ENCODE measurements around the gene ZNF117. TPM values are rescaled to one million over a fixed set of nuclear protein-coding genes. Genes with fewer than 3 reads are reported as not detected.
"Not testable (repeated sequence)": the region's sequence is repeated elsewhere in the genome, so short reads cannot be mapped to it uniquely, and the experiment has no call there.

The ZNF117 gene
- total RNA-seq, 5 donors from 2014 or later (not counting 1 experiment from before 2014, with no cell fraction given), result 1.0 to 3.8 (median 2.7) TPM

DNA sequence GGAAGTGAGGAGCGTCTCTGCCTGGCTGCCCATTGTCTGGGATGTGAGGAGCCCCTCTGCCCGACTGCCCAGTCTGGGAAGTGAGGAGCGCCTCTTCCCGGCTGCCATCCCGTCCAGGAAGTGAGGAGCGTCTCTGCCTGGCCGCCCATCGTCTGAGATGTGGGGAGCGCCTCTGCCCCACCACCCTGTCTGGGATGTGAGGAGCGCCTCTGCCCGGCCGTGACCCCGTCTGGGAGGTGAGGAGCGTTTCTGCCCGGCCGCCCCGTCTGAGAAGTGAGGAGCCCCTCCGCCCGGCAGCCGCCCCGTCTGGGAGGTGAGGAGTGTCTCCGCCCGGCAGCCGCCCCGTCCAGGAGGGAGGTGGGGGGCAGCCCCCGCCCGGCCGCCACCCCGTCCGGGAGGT is 42.6 kb upstream of the ZNF117 start:
- H3K4me1 ChIP-seq (ENCODE audit: control insufficient read depth in 1 of 2, extremely low read depth in 1 of 2, insufficient read depth in 2 of 2, low read length in 2 of 2); H3K36me3 Mint-ChIP-seq; H3K36me3 ChIP-seq (ENCODE audit: control insufficient read depth in 2 of 2, extremely low read depth in 1 of 2, insufficient read depth in 1 of 2, low read length in 1 of 2); H3K9me3 Mint-ChIP-seq; DNase-seq; H3K4me3 ChIP-seq (ENCODE audit: control insufficient read depth in 1 of 2, extremely low read depth in 1 of 2, low read length in 1 of 2); H3K4me3 Mint-ChIP-seq; H3K4me1 Mint-ChIP-seq; H3K27me3 ChIP-seq (replicated peaks in 1 of 2; ENCODE audit: control insufficient read depth in 2 of 2, extremely low read depth in 1 of 2, insufficient read depth in 2 of 2, low read length in 1 of 2); H3K9me3 ChIP-seq; ATAC-seq (replicated peaks in 1 of 4); H3K27ac Mint-ChIP-seq; H3K27me3 Mint-ChIP-seq; H3K27ac ChIP-seq (ENCODE audit: low read length); POLR2A ChIA-PET; CTCF ChIA-PET: not testable (repeated sequence)
- no CpG with 5 or more reads among the region's 30 CpGs for WGBS (ENCODE audit: insufficient coverage)

DNA sequence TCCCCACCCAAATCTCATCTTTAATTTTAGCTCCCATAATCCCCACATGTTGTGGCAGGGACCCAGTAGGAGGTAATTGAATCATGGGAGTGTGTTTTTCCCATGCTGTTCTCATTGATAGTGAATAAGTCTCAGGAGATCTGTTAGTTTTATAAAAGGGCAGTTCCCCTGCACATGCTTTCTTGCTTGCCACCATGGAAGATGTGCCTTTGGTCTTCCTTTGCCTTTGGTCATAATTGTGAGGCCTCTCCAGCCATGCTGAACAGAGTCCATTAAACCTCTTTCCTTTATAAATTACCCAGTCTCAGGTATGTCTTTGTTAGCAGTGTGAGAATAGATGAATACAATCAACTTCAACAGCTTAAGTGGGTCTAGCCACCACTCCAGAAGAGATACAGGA is 34.2 kb upstream of the ZNF117 start:
- ATAC-seq (replicated peaks in 1 of 4); H3K27ac Mint-ChIP-seq; CTCF ChIA-PET; H3K27me3 ChIP-seq (replicated peaks in 1 of 2; ENCODE audit: control insufficient read depth in 2 of 2, extremely low read depth in 1 of 2, insufficient read depth in 2 of 2, low read length in 1 of 2); H3K4me1 ChIP-seq (ENCODE audit: control insufficient read depth in 1 of 2, extremely low read depth in 1 of 2, insufficient read depth in 2 of 2, low read length in 2 of 2); H3K9me3 ChIP-seq; H3K27ac ChIP-seq (ENCODE audit: low read length); H3K4me1 Mint-ChIP-seq; H3K4me3 ChIP-seq (ENCODE audit: control insufficient read depth in 1 of 2, extremely low read depth in 1 of 2, low read length in 1 of 2); H3K9me3 Mint-ChIP-seq; H3K36me3 ChIP-seq (ENCODE audit: control insufficient read depth in 2 of 2, extremely low read depth in 1 of 2, insufficient read depth in 1 of 2, low read length in 1 of 2); H3K4me3 Mint-ChIP-seq; H3K27me3 Mint-ChIP-seq; H3K36me3 Mint-ChIP-seq; DNase-seq: not testable (repeated sequence)
- POLR2A ChIA-PET, result interaction anchor here in 1 of 2 donors (0.6 kb wide), 1 partner anchor 490 kb away, joined by 5 read pairs; no protein-coding TSS in a partner anchor

DNA sequence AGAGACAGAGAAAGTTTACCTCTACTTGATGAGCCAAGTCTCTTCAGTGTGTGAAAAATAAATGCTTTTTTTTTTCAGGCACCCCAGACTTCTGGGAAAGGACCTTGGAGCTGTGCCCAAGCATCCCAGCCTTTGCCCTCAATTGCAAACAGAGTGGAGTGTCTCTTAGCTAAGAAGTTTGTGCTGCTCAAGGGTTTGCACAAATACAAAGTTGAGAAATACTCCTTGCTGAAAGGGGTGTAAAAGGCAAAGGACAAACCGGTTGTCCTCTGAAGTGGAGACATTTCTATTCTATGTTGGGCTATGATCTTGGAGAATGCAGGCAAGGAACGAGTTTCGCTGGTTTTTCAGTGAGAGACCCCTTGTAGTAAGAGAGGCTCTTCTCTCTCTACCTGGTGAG is 30.1 kb upstream of the ZNF117 start:
- H3K27ac ChIP-seq (ENCODE audit: low read length); H3K9me3 ChIP-seq; ATAC-seq (replicated peaks in 1 of 4); H3K4me3 ChIP-seq (ENCODE audit: control insufficient read depth in 1 of 2, extremely low read depth in 1 of 2, low read length in 1 of 2); H3K36me3 Mint-ChIP-seq; H3K36me3 ChIP-seq (ENCODE audit: control insufficient read depth in 2 of 2, extremely low read depth in 1 of 2, insufficient read depth in 1 of 2, low read length in 1 of 2); H3K27me3 Mint-ChIP-seq; H3K4me1 ChIP-seq (ENCODE audit: control insufficient read depth in 1 of 2, extremely low read depth in 1 of 2, insufficient read depth in 2 of 2, low read length in 2 of 2); H3K4me1 Mint-ChIP-seq; H3K27me3 ChIP-seq (replicated peaks in 1 of 2; ENCODE audit: control insufficient read depth in 2 of 2, extremely low read depth in 1 of 2, insufficient read depth in 2 of 2, low read length in 1 of 2); H3K4me3 Mint-ChIP-seq; DNase-seq; H3K9me3 Mint-ChIP-seq; POLR2A ChIA-PET; H3K27ac Mint-ChIP-seq: not testable (repeated sequence)
- no CpG with 5 or more reads among the region's 3 CpGs for WGBS (ENCODE audit: insufficient coverage)
- CTCF ChIA-PET, result interaction anchor here in 1 of 2 donors (0.6 kb wide), 1 partner anchor 70 kb away, joined by 3 read pairs; no protein-coding TSS in a partner anchor

DNA sequence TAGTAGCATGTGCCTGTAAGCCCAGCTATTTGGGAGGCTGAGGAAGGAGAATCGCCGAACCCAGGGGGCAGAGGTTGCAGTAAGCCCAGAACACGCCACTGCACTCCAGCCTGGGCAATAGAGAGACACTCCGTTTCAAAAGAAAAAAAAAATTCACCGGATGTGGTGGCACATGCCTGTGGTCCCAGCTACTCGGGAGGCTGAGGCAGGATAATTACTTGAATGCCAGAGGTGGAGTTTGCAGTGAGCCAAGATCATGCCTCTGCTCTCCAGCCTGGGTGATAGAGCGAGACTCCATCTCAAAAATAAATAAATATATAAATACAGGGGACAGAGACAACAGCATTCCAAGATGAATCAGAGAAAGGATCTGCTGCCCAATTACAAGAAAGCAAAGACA is 19.0 kb upstream of the ZNF117 start:
- CTCF ChIA-PET; H3K36me3 ChIP-seq (ENCODE audit: control insufficient read depth in 2 of 2, extremely low read depth in 1 of 2, insufficient read depth in 1 of 2, low read length in 1 of 2); ATAC-seq (replicated peaks in 1 of 4); H3K27ac ChIP-seq (ENCODE audit: low read length); H3K27me3 Mint-ChIP-seq; H3K36me3 Mint-ChIP-seq; H3K4me3 Mint-ChIP-seq; H3K4me3 ChIP-seq (ENCODE audit: control insufficient read depth in 1 of 2, extremely low read depth in 1 of 2, low read length in 1 of 2); H3K9me3 Mint-ChIP-seq; DNase-seq; H3K27ac Mint-ChIP-seq; H3K27me3 ChIP-seq (replicated peaks in 1 of 2; ENCODE audit: control insufficient read depth in 2 of 2, extremely low read depth in 1 of 2, insufficient read depth in 2 of 2, low read length in 1 of 2); H3K9me3 ChIP-seq: not testable (repeated sequence)
- 100% methylated on average over 3 of the region's 7 CpGs for WGBS (ENCODE audit: insufficient coverage)
- peaks cover 5 to 15% of the 10 kb centered on the region in 2 experiments for H3K4me1 ChIP-seq (ENCODE audit: control insufficient read depth in 1 of 2, extremely low read depth in 1 of 2, insufficient read depth in 2 of 2, low read length in 2 of 2)
- POLR2A ChIA-PET, result interaction anchor here in 1 of 2 donors (0.6 kb wide), 1 partner anchor 27 kb away, joined by 17 read pairs; no protein-coding TSS in a partner anchor
- peaks cover 19 to 22% (median 20%) of the 10 kb centered on the region in 3 donors for H3K4me1 Mint-ChIP-seq

DNA sequence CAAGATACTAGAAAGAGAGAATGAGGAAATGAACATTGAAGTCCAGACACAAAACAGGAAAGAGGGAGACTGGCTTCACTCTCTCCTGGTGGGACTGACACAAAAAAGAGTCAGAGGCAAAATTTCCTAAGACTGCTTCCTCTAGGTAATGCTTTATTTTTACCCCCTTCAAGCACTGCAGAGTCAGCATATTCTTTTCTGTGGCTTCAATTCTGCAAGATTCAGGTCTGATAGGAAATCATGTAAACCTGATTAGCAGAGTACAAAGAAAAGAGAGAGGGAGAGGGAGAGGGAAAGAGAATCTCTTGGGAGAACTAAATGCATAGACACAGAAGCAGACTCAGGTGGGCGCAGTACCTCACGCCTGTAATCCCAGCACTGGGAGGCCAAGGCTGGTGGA is 18.6 kb upstream of the ZNF117 start:
- H3K4me3 ChIP-seq (ENCODE audit: control insufficient read depth in 1 of 2, extremely low read depth in 1 of 2, low read length in 1 of 2); H3K9me3 ChIP-seq; H3K4me3 Mint-ChIP-seq; DNase-seq; H3K27me3 Mint-ChIP-seq; ATAC-seq (replicated peaks in 1 of 4); POLR2A ChIA-PET; H3K9me3 Mint-ChIP-seq; H3K36me3 ChIP-seq (ENCODE audit: control insufficient read depth in 2 of 2, extremely low read depth in 1 of 2, insufficient read depth in 1 of 2, low read length in 1 of 2); H3K27ac ChIP-seq (ENCODE audit: low read length); H3K27ac Mint-ChIP-seq; H3K36me3 Mint-ChIP-seq; CTCF ChIA-PET; H3K27me3 ChIP-seq (replicated peaks in 1 of 2; ENCODE audit: control insufficient read depth in 2 of 2, extremely low read depth in 1 of 2, insufficient read depth in 2 of 2, low read length in 1 of 2): not testable (repeated sequence)
- peaks cover 24 to 26% (median 24%) of the 10 kb centered on the region in 3 donors for H3K4me1 Mint-ChIP-seq
- H3K4me1 ChIP-seq (ENCODE audit: control insufficient read depth in 1 of 2, extremely low read depth in 1 of 2, insufficient read depth in 2 of 2, low read length in 2 of 2), result peaks cover 5 to 20% of the 10 kb centered on the region in 2 experiments
- WGBS (ENCODE audit: insufficient coverage), result no CpG with 5 or more reads among the region's 2 CpGs

DNA sequence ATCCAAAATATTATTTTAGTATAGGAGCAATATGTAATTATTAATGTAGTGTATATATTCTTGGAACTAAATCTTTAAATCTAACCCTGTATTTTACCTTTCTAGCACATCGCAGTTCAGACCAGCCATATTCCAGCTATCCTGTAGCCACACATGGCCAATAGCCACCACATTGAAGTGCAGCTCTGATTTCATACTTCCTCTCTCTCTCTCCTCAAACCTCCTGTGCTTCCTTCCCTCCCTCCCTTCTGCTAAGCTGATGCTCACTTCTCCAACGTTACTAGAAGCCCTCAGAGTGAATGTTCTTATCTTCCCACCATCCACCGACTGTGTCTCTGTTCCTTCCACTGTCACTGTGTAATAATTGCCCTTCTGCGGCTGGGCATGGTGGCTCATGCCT is 16.2 kb upstream of the ZNF117 start:
- DNase-seq, result peak in 2 of 35 experiments; percentile 5 to 32
- Mint-ChIP-seq H3K4me1 (peaks cover 38 to 44% (median 39%) of the 10 kb centered on the region in 3 donors), H3K27ac (peak overlapping the region; percentile 94 to 96), H3K36me3 (peaks cover 25% of the 10 kb centered on the region), H3K4me3 (peak overlapping the region; percentile 95 to 96 (median 95)), H3K9me3 (peaks cover 0 to 10% (median 0%) of the 10 kb centered on the region in 3 donors)
- H3K36me3 ChIP-seq (ENCODE audit: control insufficient read depth in 2 of 2, extremely low read depth in 1 of 2, insufficient read depth in 1 of 2, low read length in 1 of 2); H3K27me3 ChIP-seq (replicated peaks in 1 of 2; ENCODE audit: control insufficient read depth in 2 of 2, extremely low read depth in 1 of 2, insufficient read depth in 2 of 2, low read length in 1 of 2); H3K9me3 ChIP-seq; H3K27me3 Mint-ChIP-seq: not testable (repeated sequence)
- Histone ChIP-seq H3K27ac (ENCODE audit: low read length) (peak overlapping the region; percentile 84), H3K4me3 (ENCODE audit: control insufficient read depth in 1 of 2, extremely low read depth in 1 of 2, low read length in 1 of 2) (peak overlapping the region; percentile 61 to 94), H3K4me1 (ENCODE audit: control insufficient read depth in 1 of 2, extremely low read depth in 1 of 2, insufficient read depth in 2 of 2, low read length in 2 of 2) (peaks cover 5 to 25% of the 10 kb centered on the region in 2 experiments)
- ATAC-seq (replicated peaks in 1 of 4), result peak in 2 of 4 experiments; percentile 17 to 18
- 0% methylated on average over 1 of the region's 4 CpGs for WGBS (ENCODE audit: insufficient coverage)
- ChIA-PET CTCF (interaction anchor here (0.6 to 2.2 kb wide), 3 partner anchors 30 to 693 kb away, joined by 3 to 13 read pairs (median 4); partner anchors contain the start of gene ZNF736 (in 1 of the 2)), POLR2A (interaction anchor here in 1 of 2 donors (0.6 to 1.7 kb wide), 3 partner anchors 31 to 103 kb away, joined by 3 to 24 read pairs (median 8); partner anchors contain the start of gene ZNF273)

Data from T-cell (primary cell).